HEK293 (cell line): ENCODE results near the gene PTRH1.

Experiments used
- CTCF ChIA-PET: fragments of 350-600 bp; formaldehyde crosslinking; extraction: SDS; loops from one replicate; lab custom pipeline; 2021; ENCODE audit warnings: antibody characterized with exemption; lab: Yijun Ruan, JAX
- POLR2A ChIA-PET: fragments of 300-600 bp; formaldehyde crosslinking; extraction: SDS; loops from one replicate; lab custom pipeline; 2020; ENCODE audit warnings: antibody characterized with exemption, inconsistent platforms; lab: Yijun Ruan, JAX
- H3K27ac ChIP-seq: fragments of 200-500 bp; sonication (Bioruptor generic); 2 replicates; pipeline ENCODE4 v1.5.1; 2014; ENCODE audit warnings: low read depth, low read length, control low read depth, inconsistent platforms; ENCODE audit errors: extremely low read depth
- H3K36me3 ChIP-seq, 2 experiments: fragments of 200-500 bp in 1 of 2; sonication (Bioruptor generic) in 1 of 2; 1 replicate in 1 of 2; 2 replicates in 1 of 2; pipeline ENCODE4 v1.5.1; 2014 to 2017; ENCODE audit warnings: inconsistent platforms in 2 of 2, low read length in 2 of 2; ENCODE audit not compliant: control insufficient read depth in 2 of 2, insufficient read depth in 1 of 2
- H3K4me1 ChIP-seq: fragments of 200-500 bp; sonication (Bioruptor generic); 2 replicates; pipeline ENCODE4 v1.5.1; 2014; ENCODE audit warnings: mild to moderate bottlenecking, low read length, inconsistent platforms; ENCODE audit not compliant: control insufficient read depth, insufficient read depth
- H3K4me3 ChIP-seq: 2 replicates; pipeline ENCODE4 v1.5.1; 2011; ENCODE audit warnings: low read depth, mild to moderate bottlenecking, control low read depth, low read length, moderate library complexity
- H3K9me3 ChIP-seq: fragments of 200-500 bp; sonication (Bioruptor generic); 2 replicates; pipeline ENCODE4 v1.5.1; 2014; ENCODE audit warnings: low read depth, low read length, inconsistent platforms; ENCODE audit not compliant: control insufficient read depth, insufficient read depth
- GLI4 ChIP-seq: fragments of 450-650 bp; formaldehyde crosslinking; IDR thresholded peaks from 2 replicates; pipeline ENCODE4 v1.5.1; 2016; ENCODE audit warnings: missing biosample characterization, missing genetic modification characterization
- PBX3 ChIP-seq: sonication (generic); formaldehyde crosslinking; IDR thresholded peaks from 2 replicates; pipeline ENCODE4 v1.8.1; 2022; ENCODE audit warnings: mild to moderate bottlenecking, moderate library complexity, missing genetic modification reagents
- REPIN1 ChIP-seq: fragments of 450-650 bp; formaldehyde crosslinking; IDR thresholded peaks from 2 replicates; pipeline ENCODE4 v1.5.1; 2017; ENCODE audit warnings: missing biosample characterization, missing genetic modification characterization, low read depth
- REST ChIP-seq: fragments of 450-650 bp; formaldehyde crosslinking; IDR thresholded peaks from 2 replicates; pipeline ENCODE4 v1.5.1; 2016; ENCODE audit warnings: missing biosample characterization, missing genetic modification characterization
- SCRT2 ChIP-seq: fragments of 450-650 bp; formaldehyde crosslinking; IDR thresholded peaks from 2 replicates; pipeline ENCODE4 v1.5.1; 2016; ENCODE audit warnings: missing biosample characterization, missing genetic modification characterization
- ZFP37 ChIP-seq: fragments of 450-650 bp; formaldehyde crosslinking; IDR thresholded peaks from 2 replicates; pipeline ENCODE4 v1.5.1; 2016; ENCODE audit warnings: missing biosample characterization, missing genetic modification characterization
- ZNF132 ChIP-seq: fragments of 450-650 bp; formaldehyde crosslinking; IDR thresholded peaks from 2 replicates; pipeline ENCODE4 v1.5.1; 2017; ENCODE audit warnings: missing biosample characterization, missing genetic modification characterization, borderline replicate concordance
- ZNF140 ChIP-seq: fragments of 450-650 bp; formaldehyde crosslinking; IDR thresholded peaks from 2 replicates; pipeline ENCODE4 v1.5.1; 2016; ENCODE audit warnings: missing biosample characterization, missing genetic modification characterization
- ZNF23 ChIP-seq: fragments of 450-650 bp; formaldehyde crosslinking; IDR thresholded peaks from 2 replicates; pipeline ENCODE4 v1.5.1; 2016; ENCODE audit warnings: missing biosample characterization, missing genetic modification characterization, borderline replicate concordance
- ZNF274 ChIP-seq, 2 experiments: fragments of 200-500 bp in 1 of 2; fragments of 450-650 bp in 1 of 2; sonication (Bioruptor generic) in 1 of 2; formaldehyde crosslinking in 1 of 2; IDR thresholded peaks; 2 replicates each; pipeline versions ENCODE4 v1.5.1 to v1.6.1; 2014 to 2016; ENCODE audit warnings: borderline replicate concordance in 1 of 2, inconsistent platforms in 1 of 2, low read length in 1 of 2, missing biosample characterization in 1 of 2, missing genetic modification characterization in 1 of 2
- ZNF350 ChIP-seq: fragments of 450-650 bp; formaldehyde crosslinking; IDR thresholded peaks from 2 replicates; pipeline ENCODE4 v1.5.0; 2017; ENCODE audit warnings: missing biosample characterization, mild to moderate bottlenecking, missing genetic modification characterization
- ZNF391 ChIP-seq: fragments of 450-650 bp; formaldehyde crosslinking; IDR thresholded peaks from 2 replicates; pipeline ENCODE4 v1.5.1; 2016; ENCODE audit warnings: low read depth, missing biosample characterization, missing genetic modification characterization, borderline replicate concordance
- ZNF48 ChIP-seq: fragments of 450-650 bp; formaldehyde crosslinking; IDR thresholded peaks from 2 replicates; pipeline ENCODE4 v1.5.1; 2016; ENCODE audit warnings: missing biosample characterization, missing genetic modification characterization
- ZNF514 ChIP-seq: fragments of 450-650 bp; formaldehyde crosslinking; IDR thresholded peaks from 2 replicates; pipeline ENCODE4 v1.5.1; 2016; ENCODE audit warnings: missing biosample characterization, missing genetic modification characterization
- ZNF549 ChIP-seq: fragments of 450-650 bp; IDR thresholded peaks from 2 replicates; pipeline ENCODE4 v1.5.1; 2018; ENCODE audit warnings: missing biosample characterization, missing genetic modification characterization, mild to moderate bottlenecking, inconsistent platforms, moderate library complexity
- ZNF596 ChIP-seq: fragments of 450-650 bp; IDR thresholded peaks from 2 replicates; pipeline ENCODE4 v1.5.0; 2018; ENCODE audit warnings: missing biosample characterization, mild to moderate bottlenecking, missing genetic modification characterization, moderate library complexity
- ZNF785 ChIP-seq: fragments of 450-650 bp; formaldehyde crosslinking; IDR thresholded peaks from 2 replicates; pipeline ENCODE4 v1.5.1; 2016; ENCODE audit warnings: missing biosample characterization, missing genetic modification characterization
- ZNF837 ChIP-seq: fragments of 450-650 bp; formaldehyde crosslinking; IDR thresholded peaks from 2 replicates; pipeline ENCODE4 v1.5.1; 2016; ENCODE audit warnings: missing biosample characterization, missing genetic modification characterization
- TF ChIP-seq, protein P1 (sequence below): fragments of 450-650 bp; formaldehyde crosslinking; IDR thresholded peaks from 2 replicates; pipeline ENCODE4 v1.5.1; 2016; ENCODE audit warnings: missing biosample characterization, missing genetic modification characterization
- TF ChIP-seq, protein P2 (sequence below): fragments of 450-650 bp; formaldehyde crosslinking; IDR thresholded peaks from 2 replicates; pipeline ENCODE4 v1.5.1; 2016; ENCODE audit warnings: missing biosample characterization, missing genetic modification characterization

Gene PTRH1

DNA sequence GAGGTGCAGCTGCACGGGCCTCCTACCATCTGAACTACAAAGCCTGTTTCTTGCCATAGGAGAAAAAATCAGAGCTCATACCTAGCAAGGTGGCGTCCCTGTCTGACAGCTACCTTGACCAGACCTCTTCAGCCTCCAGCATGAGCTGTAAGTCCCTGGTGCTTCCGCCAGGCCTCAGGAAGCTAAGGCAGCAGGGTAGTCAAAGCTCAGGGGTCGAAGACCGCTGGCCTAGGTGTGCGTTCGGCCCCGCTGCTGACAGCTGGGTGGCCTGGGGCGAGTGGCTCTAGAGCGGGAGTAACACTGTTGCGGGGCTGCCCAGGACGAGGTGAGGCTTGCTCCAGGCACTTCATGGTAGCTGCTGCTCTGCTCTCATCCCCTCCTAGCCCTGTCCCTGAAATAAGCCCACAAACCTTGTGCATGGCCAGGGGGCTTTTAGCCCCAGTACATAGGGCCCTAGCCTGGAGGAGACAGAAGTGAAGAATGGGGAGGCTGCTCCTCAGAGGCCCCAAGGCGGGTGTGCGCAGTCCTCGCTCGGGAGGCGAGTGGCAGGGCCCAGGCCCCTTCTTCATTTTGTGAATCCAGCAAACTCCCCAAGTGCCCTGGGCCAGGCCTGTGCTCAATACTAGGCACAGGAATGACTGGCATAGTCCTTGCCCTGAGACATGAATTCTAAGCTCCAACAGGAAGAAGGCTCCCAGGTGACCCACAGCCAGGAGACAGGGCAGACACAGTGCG lies 14.2 kb upstream of the PTRH1 start:
- H3K36me3 ChIP-seq = peaks cover 0 to 6% of the 10 kb centered on the region in 2 experiments; a peak in 1 of 3 replicates
- no peak overlapping the region for H3K27ac ChIP-seq
- H3K4me3 ChIP-seq = no peak overlapping the region
- no peaks in the 10 kb centered on the region for H3K9me3 ChIP-seq
- no peak for TF ChIP-seq ZFP37 (tag by site-specific recombination)
- TF ChIP-seq, protein P1, sequence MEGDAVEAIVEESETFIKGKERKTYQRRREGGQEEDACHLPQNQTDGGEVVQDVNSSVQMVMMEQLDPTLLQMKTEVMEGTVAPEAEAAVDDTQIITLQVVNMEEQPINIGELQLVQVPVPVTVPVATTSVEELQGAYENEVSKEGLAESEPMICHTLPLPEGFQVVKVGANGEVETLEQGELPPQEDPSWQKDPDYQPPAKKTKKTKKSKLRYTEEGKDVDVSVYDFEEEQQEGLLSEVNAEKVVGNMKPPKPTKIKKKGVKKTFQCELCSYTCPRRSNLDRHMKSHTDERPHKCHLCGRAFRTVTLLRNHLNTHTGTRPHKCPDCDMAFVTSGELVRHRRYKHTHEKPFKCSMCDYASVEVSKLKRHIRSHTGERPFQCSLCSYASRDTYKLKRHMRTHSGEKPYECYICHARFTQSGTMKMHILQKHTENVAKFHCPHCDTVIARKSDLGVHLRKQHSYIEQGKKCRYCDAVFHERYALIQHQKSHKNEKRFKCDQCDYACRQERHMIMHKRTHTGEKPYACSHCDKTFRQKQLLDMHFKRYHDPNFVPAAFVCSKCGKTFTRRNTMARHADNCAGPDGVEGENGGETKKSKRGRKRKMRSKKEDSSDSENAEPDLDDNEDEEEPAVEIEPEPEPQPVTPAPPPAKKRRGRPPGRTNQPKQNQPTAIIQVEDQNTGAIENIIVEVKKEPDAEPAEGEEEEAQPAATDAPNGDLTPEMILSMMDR (tag by site-specific recombination) = no peak
- no peak for TF ChIP-seq PBX3 (CRISPR knock-in tag)
- TF ChIP-seq ZNF391 (tag by site-specific recombination) = no peak
- TF ChIP-seq ZNF23 (tag by site-specific recombination) = no peak
- TF ChIP-seq REPIN1 = no peak
- no peak for TF ChIP-seq ZNF549
- TF ChIP-seq ZNF514 (tag by site-specific recombination) = no peak
- TF ChIP-seq, protein P2, sequence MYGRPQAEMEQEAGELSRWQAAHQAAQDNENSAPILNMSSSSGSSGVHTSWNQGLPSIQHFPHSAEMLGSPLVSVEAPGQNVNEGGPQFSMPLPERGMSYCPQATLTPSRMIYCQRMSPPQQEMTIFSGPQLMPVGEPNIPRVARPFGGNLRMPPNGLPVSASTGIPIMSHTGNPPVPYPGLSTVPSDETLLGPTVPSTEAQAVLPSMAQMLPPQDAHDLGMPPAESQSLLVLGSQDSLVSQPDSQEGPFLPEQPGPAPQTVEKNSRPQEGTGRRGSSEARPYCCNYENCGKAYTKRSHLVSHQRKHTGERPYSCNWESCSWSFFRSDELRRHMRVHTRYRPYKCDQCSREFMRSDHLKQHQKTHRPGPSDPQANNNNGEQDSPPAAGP (tag by site-specific recombination) = no peak
- TF ChIP-seq ZNF48 (tag by site-specific recombination) = no peak
- TF ChIP-seq GLI4 (tag by site-specific recombination) = no peak
- no peak for TF ChIP-seq ZNF596 (tag by site-specific recombination)
- TF ChIP-seq REST (tag by site-specific recombination) = no peak
- no peak for TF ChIP-seq ZNF274 (IDR thresholded peaks at IDR 0.05; ENCODE audit: low read length)
- no peak for TF ChIP-seq ZNF274 (tag by site-specific recombination; IDR thresholded peaks at IDR 0.05; ENCODE audit: borderline replicate concordance)
- no peak for TF ChIP-seq SCRT2 (tag by site-specific recombination)
- TF ChIP-seq ZNF837 (tag by site-specific recombination) = no peak
- TF ChIP-seq ZNF140 (tag by site-specific recombination) = no peak
- TF ChIP-seq ZNF132 (tag by site-specific recombination) = no peak
- no peak for TF ChIP-seq ZNF785 (tag by site-specific recombination)
- TF ChIP-seq ZNF350 (tag by site-specific recombination) = no peak
- TF ChIP-seq, all 188 proteins: peak for 0
- CTCF ChIA-PET = interaction anchor here (0.6 to 2.2 kb wide), 4 partner anchors 139 to 226 kb away, joined by 3 to 9 read pairs (median 4); no protein-coding TSS in a partner anchor
- POLR2A ChIA-PET = interaction anchor here (0.5 kb wide), 1 partner anchor 26 kb away, joined by 4 read pairs; no protein-coding TSS in a partner anchor
- H3K4me1 ChIP-seq = no peaks in the 10 kb centered on the region
